Liver (tissue), 3 donors: Measurements from ENCODE around the gene RFNG.

Source experiments
- EGR1 ChIP-seq, 2 donors: IDR thresholded peaks; 2 replicates each; pipeline ENCODE4 v1.6.1; 2016 to 2018; ENCODE audit warnings: antibody characterized with exemption in 2 of 2, low read depth in 2 of 2
- FOXA1 ChIP-seq: IDR thresholded peaks from 2 replicates; pipeline ENCODE4 v1.6.1; 2016; ENCODE audit warnings: antibody characterized with exemption
- GABPA ChIP-seq, 2 donors: IDR thresholded peaks in 1 of 2; conservative IDR thresholded peaks in 1 of 2; 2 replicates each; pipeline ENCODE4 v1.6.1; 2016; ENCODE audit warnings: antibody characterized with exemption in 2 of 2, mild to moderate bottlenecking in 1 of 2, moderate library complexity in 1 of 2
- HNF4A ChIP-seq, 2 donors: conservative IDR thresholded peaks; 2 replicates each; pipeline ENCODE4 v1.6.1; 2016; ENCODE audit warnings: antibody characterized with exemption in 2 of 2, mild to moderate bottlenecking in 2 of 2
- RXRA ChIP-seq, 2 donors: IDR thresholded peaks; 2 replicates each; pipeline ENCODE4 v1.6.1; 2017 to 2018; ENCODE audit warnings: antibody characterized with exemption in 2 of 2, mild to moderate bottlenecking in 1 of 2
- SP1 ChIP-seq: IDR thresholded peaks from 2 replicates; pipeline ENCODE4 v1.6.1; 2018; ENCODE audit warnings: antibody characterized with exemption, mild to moderate bottlenecking
- TAF1 ChIP-seq: conservative IDR thresholded peaks from 2 replicates; pipeline ENCODE4 v1.6.1; 2016; ENCODE audit warnings: antibody characterized with exemption, mild to moderate bottlenecking
- TF ChIP-seq, protein P1 (sequence below): fragments of 150-350 bp; IDR thresholded peaks from 2 replicates; pipeline ENCODE4 v1.5.1; 2017; ENCODE audit warnings: improper control_type of control experiment, low read depth, low read length; ENCODE audit not compliant: missing input control
- TF ChIP-seq, protein P2 (sequence below): IDR thresholded peaks from 2 replicates; pipeline ENCODE4 v1.6.1; 2016; ENCODE audit warnings: antibody characterized with exemption, mild to moderate bottlenecking
- TF ChIP-seq, protein P3 (sequence below): IDR thresholded peaks from 2 replicates; pipeline ENCODE4 v1.6.1; 2016; ENCODE audit warnings: antibody characterized with exemption
- donor health status: healthy.
- donor health status: healthy.

DNA sequence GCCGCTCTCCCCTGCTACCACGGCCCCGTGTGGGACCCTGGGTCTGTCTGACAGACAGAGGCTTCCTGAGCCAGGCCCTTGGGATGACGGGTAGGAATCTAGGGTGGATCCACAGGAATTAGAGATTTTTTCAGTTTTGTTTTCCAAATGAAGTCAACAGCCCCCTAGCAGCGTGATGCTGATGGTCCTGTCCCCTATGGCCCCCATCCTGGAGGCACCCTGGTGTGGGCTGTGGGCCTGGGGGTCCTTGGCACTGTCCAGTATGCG, 44.5 kb downstream of the RFNG start:
- TF ChIP-seq SP1: no peak
- no peak for TF ChIP-seq EGR1 (IDR thresholded peaks at IDR 0.05; ENCODE audit: low read depth in 2 of 2)
- TF ChIP-seq, protein P1, sequence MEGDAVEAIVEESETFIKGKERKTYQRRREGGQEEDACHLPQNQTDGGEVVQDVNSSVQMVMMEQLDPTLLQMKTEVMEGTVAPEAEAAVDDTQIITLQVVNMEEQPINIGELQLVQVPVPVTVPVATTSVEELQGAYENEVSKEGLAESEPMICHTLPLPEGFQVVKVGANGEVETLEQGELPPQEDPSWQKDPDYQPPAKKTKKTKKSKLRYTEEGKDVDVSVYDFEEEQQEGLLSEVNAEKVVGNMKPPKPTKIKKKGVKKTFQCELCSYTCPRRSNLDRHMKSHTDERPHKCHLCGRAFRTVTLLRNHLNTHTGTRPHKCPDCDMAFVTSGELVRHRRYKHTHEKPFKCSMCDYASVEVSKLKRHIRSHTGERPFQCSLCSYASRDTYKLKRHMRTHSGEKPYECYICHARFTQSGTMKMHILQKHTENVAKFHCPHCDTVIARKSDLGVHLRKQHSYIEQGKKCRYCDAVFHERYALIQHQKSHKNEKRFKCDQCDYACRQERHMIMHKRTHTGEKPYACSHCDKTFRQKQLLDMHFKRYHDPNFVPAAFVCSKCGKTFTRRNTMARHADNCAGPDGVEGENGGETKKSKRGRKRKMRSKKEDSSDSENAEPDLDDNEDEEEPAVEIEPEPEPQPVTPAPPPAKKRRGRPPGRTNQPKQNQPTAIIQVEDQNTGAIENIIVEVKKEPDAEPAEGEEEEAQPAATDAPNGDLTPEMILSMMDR: no peak
- no peak for TF ChIP-seq RXRA (IDR thresholded peaks at IDR 0.05)
- TF ChIP-seq FOXA1: no peak
- no peak for TF ChIP-seq TAF1
- TF ChIP-seq GABPA (IDR thresholded peaks at IDR 0.05 in 1 of 2, conservative IDR thresholded peaks at IDR 0.05 in 1 of 2): no peak
- TF ChIP-seq, protein P2, sequence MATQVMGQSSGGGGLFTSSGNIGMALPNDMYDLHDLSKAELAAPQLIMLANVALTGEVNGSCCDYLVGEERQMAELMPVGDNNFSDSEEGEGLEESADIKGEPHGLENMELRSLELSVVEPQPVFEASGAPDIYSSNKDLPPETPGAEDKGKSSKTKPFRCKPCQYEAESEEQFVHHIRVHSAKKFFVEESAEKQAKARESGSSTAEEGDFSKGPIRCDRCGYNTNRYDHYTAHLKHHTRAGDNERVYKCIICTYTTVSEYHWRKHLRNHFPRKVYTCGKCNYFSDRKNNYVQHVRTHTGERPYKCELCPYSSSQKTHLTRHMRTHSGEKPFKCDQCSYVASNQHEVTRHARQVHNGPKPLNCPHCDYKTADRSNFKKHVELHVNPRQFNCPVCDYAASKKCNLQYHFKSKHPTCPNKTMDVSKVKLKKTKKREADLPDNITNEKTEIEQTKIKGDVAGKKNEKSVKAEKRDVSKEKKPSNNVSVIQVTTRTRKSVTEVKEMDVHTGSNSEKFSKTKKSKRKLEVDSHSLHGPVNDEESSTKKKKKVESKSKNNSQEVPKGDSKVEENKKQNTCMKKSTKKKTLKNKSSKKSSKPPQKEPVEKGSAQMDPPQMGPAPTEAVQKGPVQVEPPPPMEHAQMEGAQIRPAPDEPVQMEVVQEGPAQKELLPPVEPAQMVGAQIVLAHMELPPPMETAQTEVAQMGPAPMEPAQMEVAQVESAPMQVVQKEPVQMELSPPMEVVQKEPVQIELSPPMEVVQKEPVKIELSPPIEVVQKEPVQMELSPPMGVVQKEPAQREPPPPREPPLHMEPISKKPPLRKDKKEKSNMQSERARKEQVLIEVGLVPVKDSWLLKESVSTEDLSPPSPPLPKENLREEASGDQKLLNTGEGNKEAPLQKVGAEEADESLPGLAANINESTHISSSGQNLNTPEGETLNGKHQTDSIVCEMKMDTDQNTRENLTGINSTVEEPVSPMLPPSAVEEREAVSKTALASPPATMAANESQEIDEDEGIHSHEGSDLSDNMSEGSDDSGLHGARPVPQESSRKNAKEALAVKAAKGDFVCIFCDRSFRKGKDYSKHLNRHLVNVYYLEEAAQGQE: no peak
- no peak for TF ChIP-seq HNF4A (conservative IDR thresholded peaks at IDR 0.05)
- TF ChIP-seq, protein P3, sequence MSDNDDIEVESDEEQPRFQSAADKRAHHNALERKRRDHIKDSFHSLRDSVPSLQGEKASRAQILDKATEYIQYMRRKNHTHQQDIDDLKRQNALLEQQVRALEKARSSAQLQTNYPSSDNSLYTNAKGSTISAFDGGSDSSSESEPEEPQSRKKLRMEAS: no peak
